ENCODE results near the gene VSIG10L2.

VSIG10L2 gene

DNA sequence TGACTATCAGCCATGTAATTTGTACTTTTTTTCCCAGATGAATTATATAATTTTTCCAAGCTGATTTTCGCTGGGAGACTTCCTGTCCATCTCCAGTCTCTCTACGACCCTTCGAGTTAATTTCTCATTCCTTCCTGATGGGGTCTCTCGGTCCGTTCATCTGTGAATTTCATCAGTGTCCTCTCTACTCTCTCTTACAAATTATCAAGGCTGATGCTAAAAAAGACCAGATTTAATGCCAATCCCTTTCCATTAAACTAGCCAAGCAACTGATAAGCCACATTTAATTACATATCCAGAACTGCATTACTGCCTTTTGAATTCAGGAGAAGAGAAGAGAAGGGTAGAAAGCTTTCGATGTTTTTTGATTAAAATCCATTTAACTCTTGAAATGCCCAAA is 25.8 kb downstream of the VSIG10L2 start:
- TF ChIP-seq, protein P1, sequence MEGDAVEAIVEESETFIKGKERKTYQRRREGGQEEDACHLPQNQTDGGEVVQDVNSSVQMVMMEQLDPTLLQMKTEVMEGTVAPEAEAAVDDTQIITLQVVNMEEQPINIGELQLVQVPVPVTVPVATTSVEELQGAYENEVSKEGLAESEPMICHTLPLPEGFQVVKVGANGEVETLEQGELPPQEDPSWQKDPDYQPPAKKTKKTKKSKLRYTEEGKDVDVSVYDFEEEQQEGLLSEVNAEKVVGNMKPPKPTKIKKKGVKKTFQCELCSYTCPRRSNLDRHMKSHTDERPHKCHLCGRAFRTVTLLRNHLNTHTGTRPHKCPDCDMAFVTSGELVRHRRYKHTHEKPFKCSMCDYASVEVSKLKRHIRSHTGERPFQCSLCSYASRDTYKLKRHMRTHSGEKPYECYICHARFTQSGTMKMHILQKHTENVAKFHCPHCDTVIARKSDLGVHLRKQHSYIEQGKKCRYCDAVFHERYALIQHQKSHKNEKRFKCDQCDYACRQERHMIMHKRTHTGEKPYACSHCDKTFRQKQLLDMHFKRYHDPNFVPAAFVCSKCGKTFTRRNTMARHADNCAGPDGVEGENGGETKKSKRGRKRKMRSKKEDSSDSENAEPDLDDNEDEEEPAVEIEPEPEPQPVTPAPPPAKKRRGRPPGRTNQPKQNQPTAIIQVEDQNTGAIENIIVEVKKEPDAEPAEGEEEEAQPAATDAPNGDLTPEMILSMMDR (IDR thresholded peaks at IDR 0.05) = no peak
- H3K4me3 ChIP-seq = no peak overlapping the region
- H3K27ac ChIP-seq = no peak overlapping the region
- DNase-seq (ENCODE audit: low spot score) = no peak

DNA sequence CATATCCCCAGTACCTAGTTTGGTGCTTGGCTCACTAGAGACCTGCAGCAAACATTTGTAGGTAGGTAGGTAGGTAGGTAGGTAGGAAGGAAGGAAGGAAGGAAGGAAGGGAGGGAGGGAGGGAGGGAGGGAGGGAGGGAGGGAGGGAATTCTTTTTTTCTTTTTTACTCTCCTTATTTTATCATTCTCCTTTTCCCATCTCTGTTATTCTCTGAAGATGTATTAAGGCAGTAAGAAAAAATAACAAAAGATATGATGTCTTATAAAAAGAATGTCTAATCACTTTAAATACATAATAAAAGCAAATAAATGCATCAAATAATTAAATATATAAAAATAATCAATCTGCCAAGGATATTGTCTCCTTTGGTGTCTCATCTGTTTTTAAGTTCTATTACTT is 28.4 kb downstream of the VSIG10L2 start:
- Histone ChIP-seq H3K27ac (no peak overlapping the region), H3K4me3 (no peak overlapping the region)
- TF ChIP-seq, protein P1 (IDR thresholded peaks at IDR 0.05) = no peak
- no peak for DNase-seq (ENCODE audit: low spot score)

DNA sequence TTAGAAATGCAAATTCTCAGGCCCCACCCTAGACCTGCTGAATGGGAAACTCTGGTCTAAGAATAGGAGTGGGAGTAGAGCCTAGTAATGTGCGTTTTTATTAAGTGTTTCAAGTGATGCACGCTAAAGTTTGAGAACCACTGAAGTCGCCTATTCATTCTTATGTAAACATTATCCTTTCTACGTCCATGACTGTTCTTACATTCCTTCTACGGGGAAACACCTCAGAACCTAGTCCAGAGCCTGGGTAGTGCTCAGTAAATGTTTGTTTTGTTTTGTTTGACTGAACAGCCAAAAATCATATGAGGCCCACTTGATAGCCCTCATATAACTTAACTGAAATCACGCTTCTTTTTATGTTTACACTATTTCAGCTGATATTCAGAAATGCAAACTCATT is 29.8 kb downstream of the VSIG10L2 start:
- no peak overlapping the region for H3K27ac ChIP-seq
- TF ChIP-seq, protein P1 (IDR thresholded peaks at IDR 0.05) = no peak
- DNase-seq (ENCODE audit: low spot score) = no peak
- no peak overlapping the region for H3K4me3 ChIP-seq

DNA sequence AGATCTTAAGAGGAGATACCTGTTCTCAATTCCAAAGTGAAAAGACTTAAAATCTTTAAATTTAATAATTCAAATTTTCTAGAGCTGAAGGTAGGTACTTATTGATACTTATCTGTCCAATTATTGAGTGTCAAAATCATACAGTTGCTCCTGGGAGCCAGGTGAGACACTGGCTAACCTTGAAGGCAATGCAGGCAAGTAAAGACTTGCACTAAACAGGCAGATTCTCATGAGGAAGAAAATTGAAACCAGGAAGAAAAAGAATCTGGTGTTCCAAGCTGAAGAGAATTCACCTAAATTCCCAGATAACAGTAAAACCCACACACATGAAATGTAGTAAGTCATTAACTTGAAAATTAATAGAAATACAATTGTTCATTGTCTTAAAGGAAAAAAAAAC is 30.3 kb downstream of the VSIG10L2 start:
- TF ChIP-seq, protein P1 (IDR thresholded peaks at IDR 0.05) = no peak
- DNase-seq (ENCODE audit: low spot score) = no peak
- H3K27ac ChIP-seq = no peak overlapping the region
- H3K4me3 ChIP-seq = no peak overlapping the region

DNA sequence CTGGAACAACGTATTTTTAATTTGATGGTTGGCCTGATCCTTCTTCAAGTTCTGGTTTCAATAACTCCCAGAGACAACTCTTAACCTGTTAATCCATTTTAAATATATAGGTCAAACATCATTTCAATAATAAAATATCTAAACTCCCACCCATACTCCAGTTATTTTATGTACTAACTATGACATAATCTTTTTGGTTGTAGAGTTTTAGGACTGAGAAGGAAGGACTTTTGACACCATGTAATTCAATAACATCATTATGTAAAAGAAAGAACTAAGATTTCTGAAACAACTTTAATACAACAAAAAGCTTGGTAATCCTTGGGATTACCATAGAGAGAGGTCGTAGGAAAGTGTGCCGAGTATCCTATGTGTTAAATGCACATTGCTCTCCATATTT is 31.5 kb downstream of the VSIG10L2 start:
- Histone ChIP-seq H3K4me3 (no peak overlapping the region), H3K27ac (no peak overlapping the region)
- TF ChIP-seq, protein P1 (IDR thresholded peaks at IDR 0.05) = no peak
- DNase-seq (ENCODE audit: low spot score) = no peak

DNA sequence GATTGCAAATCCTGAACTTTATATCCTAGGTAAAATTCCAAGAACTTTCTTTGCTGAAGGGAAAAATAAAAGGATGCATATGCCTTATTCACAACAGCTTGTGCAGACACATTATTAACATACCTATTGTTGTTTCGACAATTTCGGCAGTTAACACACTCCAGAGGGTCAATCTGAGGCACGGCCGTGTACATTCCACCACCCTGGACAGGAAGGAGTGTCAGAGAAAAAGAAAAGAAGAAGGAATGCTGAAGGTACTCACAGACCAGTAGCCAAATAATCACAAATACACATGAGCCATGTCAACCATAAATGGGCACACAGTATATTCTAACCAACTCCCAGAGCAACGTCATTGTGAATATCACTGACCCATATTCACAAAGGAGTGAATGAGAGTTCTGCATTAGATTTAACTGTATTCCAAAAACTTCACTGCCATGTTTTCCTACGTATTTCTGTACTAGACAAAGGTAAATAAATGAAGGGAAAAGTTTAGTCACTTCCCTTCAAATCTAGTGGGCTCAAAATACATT is 32.4 kb downstream of the VSIG10L2 start:
- TF ChIP-seq, protein P1 (IDR thresholded peaks at IDR 0.05) = no peak
- H3K27ac ChIP-seq = no peak overlapping the region
- DNase-seq (ENCODE audit: low spot score) = no peak
- H3K4me3 ChIP-seq = no peak overlapping the region

DNA sequence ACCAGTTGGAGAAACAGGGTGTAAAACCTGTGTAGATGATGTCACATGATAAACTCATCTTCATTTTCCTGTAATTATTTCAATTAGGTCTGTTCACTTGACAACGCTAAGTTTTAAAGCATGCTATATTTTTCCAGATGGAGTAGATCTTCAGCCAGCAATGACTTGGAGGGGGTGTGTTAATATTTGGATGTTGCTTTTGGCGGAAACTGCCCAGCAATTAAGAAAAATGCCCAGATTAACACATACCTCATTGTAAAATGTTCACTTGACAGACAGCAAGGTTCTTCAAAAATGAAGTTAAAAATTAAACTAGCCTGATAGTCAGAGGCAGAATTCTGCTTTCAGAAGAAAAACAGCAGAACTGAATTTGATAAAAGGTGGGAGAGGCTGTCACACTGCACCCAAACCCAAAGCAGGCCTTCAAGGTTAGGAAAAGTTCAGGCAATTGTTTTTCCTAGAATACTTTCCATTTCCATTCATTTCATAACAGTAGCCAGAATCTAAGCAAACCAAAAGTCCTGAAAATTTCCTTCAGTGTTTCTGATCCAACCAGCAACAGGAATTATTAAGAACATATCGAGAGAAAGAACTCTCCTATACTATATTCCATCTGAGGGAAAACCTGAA is 33.0 kb downstream of the VSIG10L2 start:
- no peak overlapping the region for H3K27ac ChIP-seq
- DNase-seq (ENCODE audit: low spot score) = no peak
- H3K4me3 ChIP-seq = no peak overlapping the region
- TF ChIP-seq, protein P1 (IDR thresholded peaks at IDR 0.05) = no peak

Measured in coronary artery (tissue), 2 donors.